Keratinocyte (primary cell): ENCODE measurements around the gene PRL.

Source experiments
- EZH2 ChIP-seq: IDR thresholded peaks from one replicate; pipeline ENCODE4 v1.6.1; 2012; ENCODE audit warnings: inconsistent platforms, mild to moderate bottlenecking, low read length, moderate library complexity
- TF ChIP-seq, protein P1 (sequence below), 3 experiments: IDR thresholded peaks in 1 of 3; conservative IDR thresholded peaks in 1 of 3; optimal IDR thresholded peaks in 1 of 3; 2 replicates in 2 of 3; 3 replicates in 1 of 3; pipeline versions ENCODE3 to v1.5.1; 2011; ENCODE audit warnings: low read length in 3 of 3, mild to moderate bottlenecking in 3 of 3, moderate library complexity in 2 of 3, control low read depth in 1 of 3, inconsistent platforms in 1 of 3; ENCODE audit not compliant: insufficient read depth in 2 of 3; ENCODE audit errors: extremely low read depth in 1 of 3

DNA sequence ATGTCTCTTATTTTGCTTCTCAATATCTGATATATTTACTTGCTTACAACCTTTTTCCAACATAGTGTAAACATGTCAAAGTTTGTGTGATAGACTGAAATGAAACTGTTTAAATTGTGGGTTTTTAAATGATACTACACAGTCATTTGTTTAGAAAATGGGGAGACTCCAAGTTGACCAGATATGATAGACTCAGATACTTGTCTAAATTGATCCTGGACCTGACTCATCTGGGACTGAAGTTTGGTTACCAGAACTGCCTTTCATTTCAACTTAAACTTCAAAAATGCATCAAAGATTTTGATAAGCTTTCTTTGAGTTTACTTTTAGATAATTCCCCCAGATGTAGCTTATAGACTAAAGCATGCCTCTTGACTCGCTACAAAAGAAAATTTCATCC lies 27.0 kb upstream of the PRL start:
- TF ChIP-seq, protein P1, sequence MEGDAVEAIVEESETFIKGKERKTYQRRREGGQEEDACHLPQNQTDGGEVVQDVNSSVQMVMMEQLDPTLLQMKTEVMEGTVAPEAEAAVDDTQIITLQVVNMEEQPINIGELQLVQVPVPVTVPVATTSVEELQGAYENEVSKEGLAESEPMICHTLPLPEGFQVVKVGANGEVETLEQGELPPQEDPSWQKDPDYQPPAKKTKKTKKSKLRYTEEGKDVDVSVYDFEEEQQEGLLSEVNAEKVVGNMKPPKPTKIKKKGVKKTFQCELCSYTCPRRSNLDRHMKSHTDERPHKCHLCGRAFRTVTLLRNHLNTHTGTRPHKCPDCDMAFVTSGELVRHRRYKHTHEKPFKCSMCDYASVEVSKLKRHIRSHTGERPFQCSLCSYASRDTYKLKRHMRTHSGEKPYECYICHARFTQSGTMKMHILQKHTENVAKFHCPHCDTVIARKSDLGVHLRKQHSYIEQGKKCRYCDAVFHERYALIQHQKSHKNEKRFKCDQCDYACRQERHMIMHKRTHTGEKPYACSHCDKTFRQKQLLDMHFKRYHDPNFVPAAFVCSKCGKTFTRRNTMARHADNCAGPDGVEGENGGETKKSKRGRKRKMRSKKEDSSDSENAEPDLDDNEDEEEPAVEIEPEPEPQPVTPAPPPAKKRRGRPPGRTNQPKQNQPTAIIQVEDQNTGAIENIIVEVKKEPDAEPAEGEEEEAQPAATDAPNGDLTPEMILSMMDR (optimal IDR thresholded peaks at IDR 0.05 in 1 of 3, IDR thresholded peaks at IDR 0.05 in 1 of 3, conservative IDR thresholded peaks at IDR 0.05 in 1 of 3; ENCODE audit: extremely low read depth in 1 of 3, insufficient read depth in 2 of 3, low read length in 3 of 3) = no peak
- no peak for TF ChIP-seq EZH2
